Urinary bladder (tissue), 4 donors: ENCODE results near the gene PCDHA12. TPM values are rescaled to one million over a fixed set of nuclear protein-coding genes. Genes with fewer than 3 reads are reported as not detected.
"Not testable (repeated sequence)": the region's sequence is repeated elsewhere in the genome, so short reads cannot be mapped to it uniquely, and the experiment has no call there.

Experiments used
- DNase-seq: peaks from one replicate; pipeline ENCODE4 v3.0.0-alpha.2; 2015; ENCODE audit errors: extremely low spot score
- H3K27ac ChIP-seq: one replicate; pipeline ENCODE4 v1.5.1; 2013; ENCODE audit warnings: low read depth, mild to moderate bottlenecking, moderate library complexity
- H3K36me3 ChIP-seq: one replicate; pipeline ENCODE4 v1.6.1; 2013; ENCODE audit warnings: mild to moderate bottlenecking, moderate library complexity; ENCODE audit not compliant: insufficient read depth
- H3K4me1 ChIP-seq: one replicate; pipeline ENCODE4 v1.6.1; 2013; ENCODE audit warnings: mild to moderate bottlenecking, moderate library complexity; ENCODE audit not compliant: insufficient read depth
- H3K4me3 ChIP-seq: one replicate; pipeline ENCODE4 v1.5.1; 2013; ENCODE audit warnings: low read depth, low read length
- WGBS: extraction: QIAGEN DNeasy Blood & Tissue Kit; methylation state at CpG from one replicate; pipeline ENCODE4 v1.1.7; 2013; 5-methylcytosine and 5-hydroxymethylcytosine counted together
- polyA plus RNA-seq: library from polyadenylated mRNA; stranded (reverse); fragments of 200-250 nt; gene quantifications from one replicate; pipeline ENCODE4 v1.2.3, GENCODE V29; 2013
- total RNA-seq: library from RNA; depleted of rRNA; stranded (reverse); fragments of >200 nt; gene quantifications from one replicate; pipeline ENCODE4 v1.2.3, GENCODE V29; 2014
- donor health status: healthy with polysubstance abuse.
- donor health status: healthy.

The PCDHA12 gene, protein sequence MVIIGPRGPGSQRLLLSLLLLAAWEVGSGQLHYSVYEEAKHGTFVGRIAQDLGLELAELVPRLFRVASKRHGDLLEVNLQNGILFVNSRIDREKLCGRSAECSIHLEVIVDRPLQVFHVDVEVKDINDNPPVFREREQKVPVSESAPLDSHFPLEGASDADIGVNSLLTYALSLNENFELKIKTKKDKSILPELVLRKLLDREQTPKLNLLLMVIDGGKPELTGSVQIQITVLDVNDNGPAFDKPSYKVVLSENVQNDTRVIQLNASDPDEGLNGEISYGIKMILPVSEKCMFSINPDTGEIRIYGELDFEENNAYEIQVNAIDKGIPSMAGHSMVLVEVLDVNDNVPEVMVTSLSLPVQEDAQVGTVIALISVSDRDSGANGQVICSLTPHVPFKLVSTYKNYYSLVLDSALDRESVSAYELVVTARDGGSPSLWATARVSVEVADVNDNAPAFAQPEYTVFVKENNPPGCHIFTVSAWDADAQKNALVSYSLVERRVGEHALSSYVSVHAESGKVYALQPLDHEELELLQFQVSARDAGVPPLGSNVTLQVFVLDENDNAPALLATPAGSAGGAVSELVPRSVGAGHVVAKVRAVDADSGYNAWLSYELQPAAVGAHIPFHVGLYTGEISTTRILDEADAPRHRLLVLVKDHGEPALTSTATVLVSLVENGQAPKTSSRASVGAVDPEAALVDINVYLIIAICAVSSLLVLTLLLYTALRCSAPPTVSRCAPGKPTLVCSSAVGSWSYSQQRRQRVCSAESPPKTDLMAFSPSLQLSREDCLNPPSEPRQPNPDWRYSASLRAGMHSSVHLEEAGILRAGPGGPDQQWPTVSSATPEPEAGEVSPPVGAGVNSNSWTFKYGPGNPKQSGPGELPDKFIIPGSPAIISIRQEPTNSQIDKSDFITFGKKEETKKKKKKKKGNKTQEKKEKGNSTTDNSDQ
- total RNA-seq (0.90 TPM), polyA plus RNA-seq (0.03 TPM)

- Histone ChIP-seq H3K4me1 (no peaks in the 10 kb centered on the region), H3K36me3 (no peaks in the 10 kb centered on the region), H3K27ac (no peak within 1 kb of the TSS), H3K4me3 (no peak within 1 kb of the TSS)
- WGBS, result 14% methylated on average over 47 of the region's 47 CpGs
- DNase-seq, result no peak
These were observed at the start of gene PCDHA12 for GRCh38 chr5:140875085-140876065. Gene PCDHA12 (plus strand): TSS chr5:140875308. CDS start chr5:140875473, 165 bp downstream.

DNA sequence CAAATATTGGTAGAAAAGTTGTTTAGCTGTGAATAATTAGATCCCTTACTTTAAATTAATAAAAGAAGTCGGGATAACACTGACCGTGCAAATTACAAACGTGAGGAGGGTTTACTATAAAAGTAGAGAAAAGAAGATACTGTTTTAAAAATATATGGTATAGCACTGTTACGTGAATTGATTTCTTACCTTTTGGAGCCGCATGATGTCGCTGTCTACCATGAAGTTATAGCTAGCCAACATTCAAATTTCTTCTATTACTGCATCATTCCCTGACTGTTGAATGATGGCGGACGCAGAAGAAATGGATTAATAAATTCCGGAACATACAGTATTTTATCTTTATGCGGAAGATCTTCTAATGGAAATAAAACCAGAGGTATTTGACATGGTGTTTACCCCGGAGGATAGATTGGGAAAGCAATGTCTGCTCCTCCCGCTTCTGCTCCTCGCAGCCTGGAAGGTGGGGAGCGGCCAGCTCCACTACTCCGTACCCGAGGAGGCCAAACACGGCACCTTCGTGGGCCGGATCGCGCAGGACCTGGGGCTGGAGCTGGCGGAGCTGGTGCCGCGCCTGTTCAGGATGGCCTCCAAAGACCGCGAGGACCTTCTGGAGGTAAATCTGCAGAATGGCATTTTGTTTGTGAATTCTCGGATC lies 47.3 kb upstream of the PCDHA12 start, which contains the start of gene PCDHA6:
TSS of gene PCDHA6 (plus strand) at position 257 of the 658 bp plus-strand sequence. CDS start at position 389, 132 bp downstream.
- H3K4me3 ChIP-seq, result no peak within 1 kb of the TSS
- DNase-seq, result no peak
- H3K36me3 ChIP-seq, result no peaks in the 10 kb centered on the region
- no peak within 1 kb of the TSS for H3K27ac ChIP-seq
- no peaks in the 10 kb centered on the region for H3K4me1 ChIP-seq
- 14% methylated on average over 27 of the region's 27 CpGs for WGBS

DNA sequence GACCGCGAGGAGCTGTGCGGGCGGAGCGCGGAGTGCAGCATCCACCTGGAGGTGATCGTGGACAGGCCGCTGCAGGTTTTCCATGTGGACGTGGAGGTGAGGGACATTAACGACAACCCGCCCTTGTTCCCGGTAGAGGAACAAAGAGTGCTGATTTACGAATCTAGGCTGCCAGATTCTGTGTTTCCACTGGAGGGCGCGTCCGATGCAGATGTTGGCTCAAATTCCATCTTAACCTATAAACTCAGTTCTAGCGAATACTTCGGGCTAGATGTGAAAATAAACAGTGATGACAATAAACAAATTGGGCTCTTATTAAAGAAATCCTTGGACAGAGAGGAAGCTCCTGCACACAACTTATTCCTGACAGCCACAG lies 46.8 kb upstream of the PCDHA12 start:
- no peak for DNase-seq
- Histone ChIP-seq H3K36me3 (no peaks in the 10 kb centered on the region), H3K4me1 (no peaks in the 10 kb centered on the region), H3K27ac (no peak overlapping the region), H3K4me3 (no peak overlapping the region)
- WGBS, result 18% methylated on average over 18 of the region's 18 CpGs

DNA sequence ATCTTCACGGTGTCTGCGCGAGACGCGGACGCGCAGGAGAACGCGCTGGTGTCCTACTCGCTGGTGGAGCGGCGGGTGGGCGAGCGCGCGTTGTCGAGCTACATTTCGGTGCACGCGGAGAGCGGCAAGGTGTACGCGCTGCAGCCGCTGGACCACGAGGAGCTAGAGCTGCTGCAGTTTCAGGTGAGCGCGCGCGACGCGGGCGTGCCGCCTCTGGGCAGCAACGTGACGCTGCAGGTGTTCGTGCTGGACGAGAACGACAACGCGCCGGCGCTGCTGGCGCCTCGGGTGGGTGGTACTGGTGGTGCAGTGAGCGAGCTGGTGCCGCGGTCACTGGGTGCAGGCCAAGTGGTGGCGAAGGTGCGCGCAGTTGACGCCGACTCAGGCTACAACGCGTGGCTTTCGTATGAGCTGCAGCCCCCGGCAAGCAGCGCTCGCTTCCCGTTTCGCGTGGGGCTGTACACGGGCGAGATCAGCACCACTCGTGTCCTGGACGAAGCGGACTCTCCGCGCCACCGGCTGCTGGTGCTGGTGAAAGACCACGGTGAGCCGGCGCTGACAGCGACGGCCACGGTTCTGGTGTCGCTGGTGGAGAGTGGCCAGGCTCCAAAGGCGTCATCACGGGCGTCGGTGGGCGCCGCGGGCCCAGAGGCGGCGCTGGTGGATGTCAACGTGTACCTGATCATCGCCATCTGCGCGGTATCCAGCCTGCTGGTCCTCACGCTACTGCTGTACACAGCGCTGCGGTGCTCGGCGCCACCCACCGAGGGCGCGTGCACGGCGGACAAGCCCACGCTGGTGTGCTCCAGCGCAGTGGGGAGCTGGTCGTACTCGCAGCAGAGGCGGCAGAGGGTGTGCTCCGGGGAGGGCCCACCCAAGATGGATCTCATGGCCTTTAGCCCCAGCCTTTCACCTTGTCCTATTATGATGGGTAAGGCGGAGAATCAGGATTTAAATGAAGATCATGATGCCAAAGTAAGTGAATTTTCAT lies 45.3 kb upstream of the PCDHA12 start:
- H3K27ac ChIP-seq, H3K36me3 ChIP-seq, DNase-seq, H3K4me3 ChIP-seq, H3K4me1 ChIP-seq: not testable (repeated sequence)
- 43% methylated on average over 106 of the region's 106 CpGs for WGBS

GRCh38 chr5:140833993-140834392 lies 41.1 kb upstream of the PCDHA12 start, which contains the start of gene PCDHA7:
Gene PCDHA7 (plus strand): TSS chr5:140834269. CDS start chr5:140834384, 115 bp downstream.
- H3K27ac ChIP-seq, result no peak within 1 kb of the TSS
- H3K4me3 ChIP-seq, result no peak within 1 kb of the TSS
- no peaks in the 10 kb centered on the region for H3K4me1 ChIP-seq
- H3K36me3 ChIP-seq, result no peaks in the 10 kb centered on the region
- DNase-seq, result no peak
- WGBS, result 10% methylated on average over 8 of the region's 8 CpGs

GRCh38 chr5:140834439-140835008 lies 40.6 kb upstream of the PCDHA12 start:
- H3K36me3 ChIP-seq, DNase-seq, H3K4me1 ChIP-seq, H3K4me3 ChIP-seq, H3K27ac ChIP-seq: not testable (repeated sequence)
- WGBS, result 22% methylated on average over 26 of the region's 38 CpGs

- Histone ChIP-seq H3K4me1 (no peaks in the 10 kb centered on the region), H3K4me3 (no peak overlapping the region), H3K36me3 (no peaks in the 10 kb centered on the region), H3K27ac (no peak overlapping the region)
- DNase-seq, result no peak
- WGBS, result 44% methylated on average over 103 of the region's 103 CpGs
These were observed 39.2 kb upstream of the PCDHA12 start for GRCh38 chr5:140835622-140836510.

GRCh38 chr5:140840978-140841962 lies 33.8 kb upstream of the PCDHA12 start, which contains the start of gene PCDHA8:
Gene PCDHA8 (plus strand): TSS chr5:140841187. CDS start chr5:140841322, 135 bp downstream.
- WGBS, result 20% methylated on average over 47 of the region's 47 CpGs
- Histone ChIP-seq H3K27ac (no peak within 1 kb of the TSS), H3K36me3 (no peaks in the 10 kb centered on the region), H3K4me1 (no peaks in the 10 kb centered on the region), H3K4me3 (no peak within 1 kb of the TSS)
- DNase-seq, result no peak

- no peak overlapping the region for H3K27ac ChIP-seq
- no peak overlapping the region for H3K4me3 ChIP-seq
- H3K36me3 ChIP-seq, result no peaks in the 10 kb centered on the region
- 47% methylated on average over 86 of the region's 87 CpGs for WGBS
- H3K4me1 ChIP-seq, result no peaks in the 10 kb centered on the region
- no peak for DNase-seq
These were observed 32.0 kb upstream of the PCDHA12 start for GRCh38 chr5:140842798-140843733.
